ENCODE results near the gene PLAAT4. TPM values are rescaled to one million over a fixed set of nuclear protein-coding genes. Genes with fewer than 3 reads are reported as not detected.

PLAAT4 gene
- total RNA-seq, 4 donors from 2014 or later, result 23.5 to 53.6 (median 39.8) TPM

DNA sequence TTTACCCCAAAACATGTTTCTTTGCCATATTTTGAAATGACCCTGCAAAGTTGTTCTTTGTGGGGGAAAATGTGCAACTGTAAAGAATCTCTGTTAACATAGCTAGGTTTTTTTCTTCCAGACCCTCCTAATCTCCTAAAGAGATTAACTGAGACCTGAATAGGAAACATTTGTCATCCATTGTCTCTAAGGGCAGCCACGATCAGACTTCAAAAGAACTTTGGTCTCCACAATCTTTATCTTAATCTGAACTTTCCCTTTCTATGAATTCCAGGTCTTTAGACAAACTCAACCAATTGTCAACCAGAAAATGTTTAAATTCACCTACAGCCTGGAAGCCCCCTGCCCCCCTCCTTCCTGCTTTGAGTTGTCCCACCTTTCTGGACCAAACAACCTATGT is 35.4 kb upstream of the PLAAT4 start:
- Histone ChIP-seq H3K27me3 (no peaks in the 10 kb centered on the region), H3K4me1 (peaks cover 0 to 7% of the 10 kb centered on the region in 2 donors), H3K36me3 (no peaks in the 10 kb centered on the region), H3K4me3 (replicated peaks in 1 of 3) (no peak overlapping the region), H3K9me3 (no peaks in the 10 kb centered on the region), H3K27ac (no peak overlapping the region)
- WGBS, 2 donors, result 55% methylated on average over 1 of the region's 1 CpG
- intact Hi-C loops (cut with DNase I), result no loop called here
- TF ChIP-seq, protein P1, sequence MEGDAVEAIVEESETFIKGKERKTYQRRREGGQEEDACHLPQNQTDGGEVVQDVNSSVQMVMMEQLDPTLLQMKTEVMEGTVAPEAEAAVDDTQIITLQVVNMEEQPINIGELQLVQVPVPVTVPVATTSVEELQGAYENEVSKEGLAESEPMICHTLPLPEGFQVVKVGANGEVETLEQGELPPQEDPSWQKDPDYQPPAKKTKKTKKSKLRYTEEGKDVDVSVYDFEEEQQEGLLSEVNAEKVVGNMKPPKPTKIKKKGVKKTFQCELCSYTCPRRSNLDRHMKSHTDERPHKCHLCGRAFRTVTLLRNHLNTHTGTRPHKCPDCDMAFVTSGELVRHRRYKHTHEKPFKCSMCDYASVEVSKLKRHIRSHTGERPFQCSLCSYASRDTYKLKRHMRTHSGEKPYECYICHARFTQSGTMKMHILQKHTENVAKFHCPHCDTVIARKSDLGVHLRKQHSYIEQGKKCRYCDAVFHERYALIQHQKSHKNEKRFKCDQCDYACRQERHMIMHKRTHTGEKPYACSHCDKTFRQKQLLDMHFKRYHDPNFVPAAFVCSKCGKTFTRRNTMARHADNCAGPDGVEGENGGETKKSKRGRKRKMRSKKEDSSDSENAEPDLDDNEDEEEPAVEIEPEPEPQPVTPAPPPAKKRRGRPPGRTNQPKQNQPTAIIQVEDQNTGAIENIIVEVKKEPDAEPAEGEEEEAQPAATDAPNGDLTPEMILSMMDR (IDR thresholded peaks at IDR 0.05), result no peak
- no peak for TF ChIP-seq POLR2A (IDR thresholded peaks at IDR 0.05)
- DNase-seq, result no peak

- no peaks in the 10 kb centered on the region for H3K9me3 ChIP-seq
- 82 to 84% methylated on average over 2 of the region's 2 CpGs for WGBS, 2 donors
- intact Hi-C loops (cut with DNase I), result no loop called here
- H3K36me3 ChIP-seq, result no peaks in the 10 kb centered on the region
- no peak for DNase-seq
- H3K27ac ChIP-seq, result no peak overlapping the region
- H3K4me1 ChIP-seq, result peaks cover 0 to 7% of the 10 kb centered on the region in 2 donors
- TF ChIP-seq POLR2A (IDR thresholded peaks at IDR 0.05), result no peak
- TF ChIP-seq, protein P1 (IDR thresholded peaks at IDR 0.05), result no peak
- no peaks in the 10 kb centered on the region for H3K27me3 ChIP-seq
- no peak overlapping the region for H3K4me3 ChIP-seq (replicated peaks in 1 of 3)
These were observed 34.3 kb upstream of the PLAAT4 start for GRCh38 chr11:63502252-63502820.

GRCh38 chr11:63503492-63503891 is 33.1 kb upstream of the PLAAT4 start:
- intact Hi-C loops (cut with DNase I), result no loop called here
- Histone ChIP-seq H3K36me3 (no peaks in the 10 kb centered on the region), H3K4me3 (replicated peaks in 1 of 3) (no peak overlapping the region), H3K9me3 (no peaks in the 10 kb centered on the region), H3K4me1 (peaks cover 0 to 7% of the 10 kb centered on the region in 2 donors), H3K27ac (no peak overlapping the region), H3K27me3 (no peaks in the 10 kb centered on the region)
- no peak for DNase-seq
- TF ChIP-seq, protein P1 (IDR thresholded peaks at IDR 0.05), result no peak
- no peak for TF ChIP-seq POLR2A (IDR thresholded peaks at IDR 0.05)
- WGBS, 2 donors, result 79 to 84% methylated on average over 6 of the region's 6 CpGs

GRCh38 chr11:63504054-63504453 is 32.6 kb upstream of the PLAAT4 start:
- no peak overlapping the region for H3K4me3 ChIP-seq (replicated peaks in 1 of 3)
- no peaks in the 10 kb centered on the region for H3K27me3 ChIP-seq
- no peaks in the 10 kb centered on the region for H3K36me3 ChIP-seq
- WGBS, 2 donors, result 87 to 92% methylated on average over 1 of the region's 1 CpG
- H3K9me3 ChIP-seq, result no peaks in the 10 kb centered on the region
- TF ChIP-seq, protein P1 (IDR thresholded peaks at IDR 0.05), result no peak
- no peak for TF ChIP-seq POLR2A (IDR thresholded peaks at IDR 0.05)
- no peak overlapping the region for H3K27ac ChIP-seq
- intact Hi-C loops (cut with DNase I), result no loop called here
- DNase-seq, result no peak
- peaks cover 0 to 7% of the 10 kb centered on the region in 2 donors for H3K4me1 ChIP-seq

DNA sequence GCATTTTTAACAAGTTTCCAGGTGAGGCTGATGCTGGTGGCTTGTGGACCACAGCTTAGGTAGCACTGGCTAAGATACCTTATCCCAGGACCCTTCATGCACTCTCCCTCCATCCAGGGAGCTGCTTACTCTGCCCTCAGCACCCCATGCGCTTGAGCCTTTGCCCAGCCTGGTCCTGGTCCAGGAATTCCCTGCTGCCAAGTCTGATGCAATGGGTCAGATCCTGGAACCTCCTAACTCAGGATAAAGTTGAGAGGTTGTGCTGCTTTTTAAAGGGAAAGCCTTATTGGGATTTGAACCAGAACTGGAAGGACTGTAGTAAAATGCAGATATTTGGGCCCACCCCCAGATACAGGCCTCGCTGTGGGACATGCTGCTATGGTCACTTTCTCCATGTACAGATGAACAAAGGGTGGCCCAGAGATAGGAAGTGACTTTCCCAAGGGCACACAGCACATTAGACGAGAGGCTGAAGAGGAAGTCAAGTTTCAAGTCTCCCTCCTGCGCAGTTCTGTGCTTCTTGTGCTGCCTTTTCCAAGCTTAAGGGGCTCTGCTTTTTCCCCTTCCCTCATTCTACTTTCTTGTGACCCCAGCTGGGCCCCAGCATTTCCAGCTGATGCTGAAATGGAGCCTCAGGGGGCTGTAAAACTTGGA is 31.5 kb upstream of the PLAAT4 start:
- no peaks in the 10 kb centered on the region for H3K9me3 ChIP-seq
- peak; percentile 38 to 55 for DNase-seq
- 66 to 73% methylated on average over 4 of the region's 4 CpGs for WGBS, 2 donors

More for the DNA sequence above, 31.5 kb upstream of the PLAAT4 start:
- TF ChIP-seq, protein P1 (IDR thresholded peaks at IDR 0.05), result no peak
- no peak for TF ChIP-seq POLR2A (IDR thresholded peaks at IDR 0.05)
- Histone ChIP-seq H3K27me3 (no peaks in the 10 kb centered on the region), H3K4me1 (peaks cover 0 to 8% of the 10 kb centered on the region in 2 donors), H3K27ac (no peak overlapping the region), H3K36me3 (no peaks in the 10 kb centered on the region), H3K4me3 (replicated peaks in 1 of 3) (no peak overlapping the region)
- intact Hi-C loops (cut with DNase I), result no loop called here
